ENCODE results near the gene FAM50A. TPM values are rescaled to one million over a fixed set of nuclear protein-coding genes. Genes with fewer than 3 reads are reported as not detected.

FAM50A gene
- polyA plus RNA-seq, 3 donors, result 51.3 to 58.1 (median 55.9) TPM

DNA sequence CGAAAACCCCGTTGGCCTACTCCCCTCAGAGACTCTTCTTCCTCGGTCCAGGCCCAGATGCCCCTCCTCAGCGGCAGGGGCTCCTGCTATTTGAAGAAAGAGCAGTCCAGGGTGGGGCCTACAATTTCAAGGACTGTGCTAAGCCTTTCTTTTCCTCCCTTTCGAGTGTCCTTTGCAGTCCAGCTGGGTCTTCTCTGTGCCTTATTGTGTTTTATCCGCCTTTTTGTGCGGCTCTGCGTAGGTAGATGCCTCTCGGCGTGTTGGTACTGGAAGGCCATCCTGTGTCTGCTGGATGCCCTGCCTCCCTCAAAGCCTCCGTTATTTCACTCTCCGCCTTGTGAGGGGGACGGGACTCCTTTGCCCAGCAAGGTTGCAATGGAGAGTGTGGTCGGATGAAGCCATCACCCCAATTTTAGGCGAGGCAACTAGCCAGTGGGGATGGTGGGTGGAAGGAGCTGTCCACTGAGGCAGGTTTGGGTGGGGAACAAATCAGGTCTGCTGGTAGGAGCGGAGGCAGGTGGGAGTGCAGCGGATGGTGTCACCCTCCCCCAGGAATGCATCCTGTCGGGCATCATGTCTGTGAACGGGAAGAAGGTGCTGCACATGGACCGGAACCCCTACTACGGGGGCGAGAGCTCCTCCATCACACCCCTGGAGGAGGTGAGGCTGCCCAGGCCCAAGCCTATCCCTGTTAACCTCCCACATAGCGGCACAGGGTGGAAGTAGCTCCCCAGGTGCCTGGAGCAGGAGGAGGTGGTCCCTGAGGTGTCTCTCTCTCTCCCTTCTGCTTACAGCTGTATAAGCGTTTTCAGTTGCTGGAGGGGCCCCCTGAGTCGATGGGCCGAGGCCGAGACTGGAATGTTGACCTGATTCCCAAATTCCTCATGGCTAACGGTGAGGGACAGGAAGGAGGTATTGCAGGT, 5.7 kb upstream of the FAM50A start:
- no peak for DNase-seq (ENCODE audit: low read depth in 3 of 3, low spot score in 2 of 3)

DNA sequence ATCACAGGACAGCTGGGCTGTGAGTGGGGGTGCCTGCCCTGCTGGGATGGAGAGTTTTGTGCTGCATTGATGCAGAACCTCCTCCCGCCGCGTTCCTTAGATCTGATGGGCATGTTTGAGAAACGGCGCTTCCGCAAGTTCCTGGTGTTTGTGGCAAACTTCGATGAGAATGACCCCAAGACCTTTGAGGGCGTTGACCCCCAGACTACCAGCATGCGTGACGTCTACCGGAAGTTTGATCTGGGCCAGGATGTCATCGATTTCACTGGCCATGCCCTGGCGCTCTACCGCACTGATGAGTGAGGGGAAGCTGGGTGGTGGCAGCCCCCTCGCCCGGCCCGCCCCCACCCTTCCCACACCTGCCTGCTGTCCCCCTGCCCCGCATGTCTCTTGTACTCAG, 4.1 kb upstream of the FAM50A start:
- DNase-seq (ENCODE audit: low read depth in 3 of 3, low spot score in 2 of 3), result no peak

DNA sequence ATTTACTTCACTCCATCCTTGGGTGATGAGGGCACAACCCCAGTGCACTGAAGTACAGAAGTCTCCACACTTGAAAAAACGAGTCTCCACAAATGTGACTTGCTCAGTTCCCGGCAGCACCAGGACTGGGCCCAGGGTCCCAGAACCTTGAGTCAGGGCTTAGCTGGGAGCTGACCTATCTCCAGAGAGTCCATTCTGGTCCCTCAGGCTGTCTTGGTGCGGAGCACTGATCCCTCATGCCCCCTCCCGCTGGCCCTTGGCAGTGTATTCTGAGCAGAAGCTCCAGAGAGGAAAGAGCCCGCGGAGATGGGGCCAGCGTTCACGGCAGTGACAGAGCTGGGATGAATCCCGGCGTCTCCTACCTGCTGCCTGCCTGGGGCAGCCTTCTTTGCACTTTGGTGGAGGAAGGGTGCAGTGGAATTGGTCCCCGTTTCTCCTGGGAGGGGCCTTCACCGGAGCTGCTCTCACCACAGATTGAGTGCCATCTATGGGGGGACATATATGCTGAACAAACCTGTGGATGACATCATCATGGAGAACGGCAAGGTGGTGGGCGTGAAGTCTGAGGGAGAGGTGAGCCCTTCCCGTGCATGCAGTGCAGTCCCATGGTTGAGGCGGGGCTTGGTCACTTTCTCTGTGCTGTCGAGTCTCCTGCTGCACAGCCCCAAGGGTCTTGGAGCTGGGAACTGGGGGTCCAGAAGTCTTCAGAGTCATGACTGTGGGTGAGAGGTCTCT, 3.2 kb upstream of the FAM50A start:
- DNase-seq (ENCODE audit: low read depth in 3 of 3, low spot score in 2 of 3), result no peak

DNA sequence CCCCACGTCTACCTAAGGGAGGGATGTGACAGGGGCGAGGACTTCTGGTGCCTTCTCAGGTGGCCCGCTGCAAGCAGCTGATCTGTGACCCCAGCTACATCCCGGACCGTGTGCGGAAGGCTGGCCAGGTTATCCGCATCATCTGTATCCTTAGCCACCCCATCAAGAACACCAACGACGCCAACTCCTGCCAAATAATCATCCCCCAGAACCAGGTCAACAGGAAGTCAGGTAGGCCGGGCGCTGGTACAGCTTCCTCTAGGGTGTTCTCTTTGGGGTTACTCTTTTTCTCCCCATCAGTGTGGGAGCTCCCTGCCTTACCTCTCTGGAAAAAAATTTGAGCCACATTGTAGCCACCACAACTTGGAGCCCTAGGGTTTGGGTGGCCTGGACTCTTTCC, 2.4 kb upstream of the FAM50A start:
- DNase-seq (ENCODE audit: low read depth in 3 of 3, low spot score in 2 of 3), result no peak

DNA sequence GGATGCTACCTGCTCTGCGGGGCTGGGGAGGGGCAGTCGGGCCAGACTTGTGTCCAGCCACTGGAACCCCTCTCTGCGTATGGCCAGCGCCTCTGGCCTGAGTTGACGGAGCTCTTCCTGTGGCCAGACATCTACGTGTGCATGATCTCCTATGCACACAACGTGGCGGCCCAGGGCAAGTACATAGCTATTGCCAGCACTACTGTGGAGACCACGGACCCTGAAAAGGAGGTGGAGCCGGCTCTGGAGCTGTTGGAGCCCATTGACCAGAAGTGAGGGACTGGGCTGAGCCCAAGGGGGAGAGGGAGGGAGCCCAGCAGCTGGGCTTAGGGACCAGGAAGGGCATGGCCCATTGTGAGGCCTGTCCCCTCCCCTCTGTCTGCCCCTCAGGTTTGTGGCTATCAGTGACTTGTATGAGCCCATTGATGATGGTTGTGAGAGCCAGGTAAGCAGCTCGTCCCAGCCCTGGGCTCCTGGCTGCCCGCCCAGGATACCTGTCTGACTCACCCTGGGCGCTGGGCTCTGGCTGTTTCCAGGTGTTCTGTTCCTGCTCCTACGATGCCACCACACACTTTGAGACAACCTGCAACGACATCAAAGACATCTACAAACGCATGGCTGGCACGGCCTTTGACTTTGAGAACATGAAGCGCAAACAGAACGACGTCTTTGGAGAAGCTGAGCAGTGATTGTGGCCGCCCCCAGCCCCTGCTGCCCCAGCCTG, 1.8 kb upstream of the FAM50A start:
- DNase-seq (ENCODE audit: low read depth in 3 of 3, low spot score in 2 of 3), result no peak

DNA sequence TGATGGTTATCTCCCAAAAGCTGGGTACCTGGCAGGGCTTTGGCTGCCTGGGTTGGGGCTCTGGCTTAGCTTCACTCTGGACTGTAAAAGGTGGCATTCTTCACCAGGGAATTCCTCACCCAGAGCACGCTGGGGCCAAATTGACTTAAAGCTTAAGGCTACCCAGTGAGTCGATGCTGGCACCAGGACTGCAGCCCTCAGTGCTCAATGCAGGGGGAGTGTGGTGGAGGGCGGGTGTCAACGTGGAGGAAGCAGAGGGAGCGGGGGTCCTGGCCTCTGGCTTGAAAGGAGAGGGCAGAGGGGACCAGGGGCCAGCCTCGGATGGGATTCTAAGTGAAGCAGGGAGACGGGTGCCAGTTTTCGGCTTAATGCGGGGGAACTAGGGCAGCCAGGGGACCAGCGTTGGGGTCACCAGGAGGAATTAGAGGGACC, 446 bp upstream of the FAM50A start:
- DNase-seq (ENCODE audit: low read depth in 3 of 3, low spot score in 2 of 3), result no peak

DNA sequence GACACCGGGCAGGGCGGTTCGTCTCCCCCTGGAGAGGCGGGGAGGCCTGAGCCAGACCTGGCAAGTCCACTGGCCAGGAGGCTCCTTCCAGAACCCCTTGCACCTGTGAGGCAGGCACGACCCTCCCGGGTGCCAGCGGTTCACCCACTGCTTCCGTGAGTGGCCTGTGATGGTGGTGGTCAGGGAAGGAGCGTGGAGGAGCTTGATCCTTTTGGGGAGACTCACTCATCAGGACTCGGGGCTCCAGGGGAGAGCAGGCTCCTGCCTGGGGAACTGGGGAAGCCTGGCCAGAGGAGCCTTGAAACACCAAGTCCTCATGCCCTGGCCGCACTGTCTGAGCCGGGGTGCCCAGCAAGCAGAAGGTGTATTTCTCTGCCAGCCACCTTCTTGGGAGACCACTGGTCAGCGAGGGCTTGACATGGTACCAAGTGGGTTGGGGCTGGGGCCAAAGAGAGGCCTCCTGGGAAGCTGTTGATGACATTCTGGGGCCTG, 860 bp downstream of the FAM50A start:
- no peak for DNase-seq (ENCODE audit: low read depth in 3 of 3, low spot score in 2 of 3)

DNA sequence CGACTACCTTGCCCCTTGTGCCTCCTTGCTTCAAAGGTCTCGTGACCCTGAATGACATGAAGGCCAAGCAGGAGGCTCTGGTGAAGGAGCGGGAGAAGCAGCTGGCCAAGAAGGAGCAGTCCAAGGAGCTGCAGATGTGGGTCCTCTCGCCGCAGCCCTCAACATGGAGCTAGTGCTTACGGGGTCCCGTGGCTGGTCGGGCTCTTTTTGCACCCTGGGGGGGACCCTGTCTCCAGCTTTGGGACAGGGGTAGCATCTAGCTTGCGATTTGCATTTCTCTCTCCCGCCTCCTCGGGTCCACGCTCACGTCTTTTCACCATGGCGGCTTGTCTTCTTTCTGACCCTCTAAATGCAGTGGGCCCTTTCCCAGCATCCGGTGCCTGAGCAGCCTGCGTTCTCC, 1.8 kb downstream of the FAM50A start:
- no peak for DNase-seq (ENCODE audit: low read depth in 3 of 3, low spot score in 2 of 3)

DNA sequence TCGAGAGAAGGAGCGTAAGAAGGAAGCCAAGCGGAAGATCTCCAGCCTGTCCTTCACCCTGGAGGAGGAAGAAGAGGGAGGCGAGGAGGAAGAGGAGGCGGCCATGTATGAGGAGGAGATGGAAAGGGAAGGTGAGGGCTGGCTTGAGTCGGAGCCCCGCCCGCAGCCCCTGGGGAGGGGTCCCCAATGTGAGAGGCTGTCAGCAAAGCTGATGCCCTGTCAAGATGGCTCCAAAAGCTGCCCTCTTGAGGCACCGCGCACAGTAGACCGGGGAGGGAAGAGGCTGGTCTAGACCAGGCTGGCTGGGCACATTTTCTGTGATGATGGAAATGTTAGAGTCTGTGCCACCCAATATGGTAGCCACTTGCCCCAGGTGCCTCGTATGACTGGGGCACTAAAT, 2.5 kb downstream of the FAM50A start:
- DNase-seq (ENCODE audit: low read depth in 3 of 3, low spot score in 2 of 3), result no peak

DNA sequence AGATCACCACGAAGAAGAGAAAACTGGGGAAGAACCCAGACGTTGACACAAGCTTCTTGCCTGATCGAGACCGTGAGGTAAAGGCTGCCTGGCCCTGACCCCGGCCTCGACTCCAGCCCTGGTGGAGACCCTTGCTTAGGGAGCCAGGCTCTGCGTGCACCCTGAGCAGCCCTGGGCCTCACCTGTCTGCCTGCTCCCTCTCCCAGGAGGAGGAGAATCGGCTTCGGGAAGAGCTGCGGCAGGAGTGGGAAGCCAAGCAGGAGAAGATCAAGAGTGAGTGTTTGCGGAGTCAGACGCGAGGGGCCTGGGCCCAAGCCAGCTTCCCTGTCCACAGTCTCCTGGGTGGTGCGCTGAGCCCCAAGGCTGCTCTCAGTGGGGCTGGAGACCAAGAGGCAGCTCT, 4.5 kb downstream of the FAM50A start:
- DNase-seq (ENCODE audit: low read depth in 3 of 3, low spot score in 2 of 3), result no peak

DNA sequence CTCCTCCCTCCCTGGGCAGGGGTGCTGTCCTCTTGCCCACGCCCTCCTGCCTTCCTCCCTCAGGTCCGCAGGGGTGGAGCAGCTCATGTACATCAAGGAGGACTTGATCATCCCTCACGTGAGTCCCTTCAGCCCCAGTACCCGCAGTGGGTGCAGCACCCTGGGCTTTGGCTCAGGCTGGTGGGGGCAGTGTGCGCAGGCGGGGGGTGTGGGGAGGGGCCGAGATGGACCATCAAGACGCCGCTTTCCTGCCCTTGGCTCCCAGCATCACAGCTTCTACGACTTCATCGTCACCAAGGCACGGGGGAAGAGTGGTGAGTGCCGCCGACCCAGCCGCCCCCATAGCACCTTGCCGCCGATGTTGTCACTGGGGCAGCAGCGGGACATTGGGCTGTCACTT, 5.7 kb downstream of the FAM50A start:
- DNase-seq (ENCODE audit: low read depth in 3 of 3, low spot score in 2 of 3), result no peak

DNA sequence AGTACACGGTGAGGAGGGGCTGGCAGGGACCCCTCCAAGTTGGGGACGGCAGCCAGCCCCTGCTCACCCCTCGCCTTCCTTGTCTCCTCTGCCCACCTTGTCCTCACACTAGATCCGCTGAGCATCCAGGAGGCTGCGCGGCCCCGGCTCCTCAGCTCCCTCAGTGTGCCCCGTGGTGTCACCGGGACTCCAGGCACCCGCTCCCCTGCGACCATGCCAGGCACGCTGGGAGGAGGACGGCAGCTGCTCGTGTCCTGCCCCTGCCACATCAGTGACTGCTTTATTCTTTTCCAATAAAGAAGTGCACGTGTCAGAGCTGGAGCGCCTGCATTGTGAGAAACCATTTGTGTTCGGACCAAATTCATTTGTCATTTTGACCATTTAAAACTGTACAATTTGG, 6.4 kb downstream of the FAM50A start:
- DNase-seq (ENCODE audit: low read depth in 3 of 3, low spot score in 2 of 3), result no peak

DNA sequence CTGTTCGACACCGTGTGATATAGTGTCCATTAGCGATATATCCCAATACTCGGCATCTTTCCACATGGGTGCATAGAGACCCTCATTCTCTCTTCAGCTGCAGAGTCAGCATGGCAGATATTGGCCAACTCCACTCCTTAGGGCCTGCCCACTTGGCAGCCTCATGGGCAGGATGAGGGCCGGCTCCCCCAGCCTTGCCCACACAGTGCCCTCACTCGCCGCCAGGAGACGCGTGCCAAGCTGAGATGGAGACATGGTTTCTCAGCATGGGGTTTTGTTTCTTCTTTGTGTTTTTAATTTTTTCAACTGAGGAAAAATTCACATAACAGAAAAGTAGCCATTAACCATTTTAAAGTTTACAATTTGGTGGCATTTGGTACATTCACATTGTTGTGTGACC, 8.9 kb downstream of the FAM50A start:
- no peak for DNase-seq (ENCODE audit: low read depth in 3 of 3, low spot score in 2 of 3)

DNA sequence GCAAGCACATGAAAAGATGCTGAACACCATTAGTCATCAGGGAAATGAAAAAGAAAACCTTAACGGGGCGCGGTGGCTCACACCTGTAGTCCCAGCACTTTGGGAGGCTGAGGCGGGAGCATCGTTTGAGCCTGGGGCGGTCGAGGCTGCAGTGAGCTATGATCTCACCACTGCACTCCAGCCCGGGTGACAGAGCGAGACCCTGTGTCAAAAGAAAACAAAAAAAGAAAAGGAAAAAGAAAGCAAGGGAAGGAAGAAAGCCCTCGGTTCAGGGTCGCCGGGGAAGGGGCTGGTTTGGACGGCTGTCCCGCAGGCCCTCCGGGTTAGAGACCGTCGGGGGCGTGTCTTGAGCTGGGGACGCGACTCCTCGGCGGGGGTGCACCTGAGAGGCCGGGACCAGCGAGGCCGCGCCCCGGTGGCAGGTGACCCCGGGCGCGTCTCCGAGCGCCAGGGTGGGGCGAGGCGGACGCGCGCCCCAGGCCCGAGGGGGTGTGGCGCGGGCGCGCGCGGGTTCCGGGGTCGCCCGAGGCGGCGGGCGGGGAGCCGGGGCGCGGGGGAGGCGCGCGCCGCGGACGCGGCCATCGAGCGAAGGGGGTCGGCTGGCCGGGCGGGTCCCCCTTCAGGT, 13.7 kb downstream of the FAM50A start:
- DNase-seq (ENCODE audit: low read depth in 3 of 3, low spot score in 2 of 3), result no peak

DNA sequence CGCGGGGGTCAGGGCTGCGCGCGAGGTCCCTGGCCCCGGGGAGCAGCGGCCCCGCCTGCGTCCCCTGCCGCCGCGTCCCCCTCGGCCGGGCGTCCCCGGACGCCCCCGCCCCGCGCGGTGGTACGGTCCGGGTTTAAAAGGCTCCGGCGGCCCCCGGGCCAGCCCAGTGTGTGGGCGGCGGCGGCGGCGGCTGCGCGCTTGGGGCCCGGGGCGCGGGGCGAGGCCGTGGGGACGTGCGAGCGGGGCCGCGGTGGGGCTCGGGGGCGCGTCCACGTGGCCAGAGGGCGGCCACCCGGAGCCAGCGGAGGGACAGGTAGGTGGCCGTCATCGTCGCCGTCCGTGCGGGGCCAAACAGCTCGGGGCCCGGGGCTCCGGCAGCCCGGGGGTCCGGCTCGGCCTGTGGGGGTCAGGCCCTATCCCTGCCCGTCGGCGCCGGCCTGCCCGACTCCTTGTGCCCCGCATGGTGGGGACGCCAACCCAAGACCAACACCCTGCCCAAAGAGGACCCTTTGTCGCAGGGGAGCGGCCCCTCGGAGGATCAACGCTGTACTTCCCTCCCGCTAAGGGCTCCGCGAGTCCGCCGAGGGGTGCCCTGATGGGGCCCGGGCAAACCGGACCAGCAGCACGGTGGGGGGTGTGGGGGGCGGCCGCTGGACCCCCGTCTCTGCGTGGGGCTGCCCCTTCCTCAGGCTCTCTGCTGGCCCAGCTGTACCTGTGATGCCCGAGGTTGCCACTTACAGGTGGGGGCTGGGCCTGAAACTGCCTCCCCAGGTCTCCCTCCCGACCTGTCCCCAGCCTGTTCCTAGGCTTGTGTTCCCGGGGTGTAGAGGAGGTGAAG, 14.4 kb downstream of the FAM50A start, which contains the start of gene PLXNA3:
PLXNA3 (plus strand) TSS at position 166 of the 838 bp plus-strand sequence. CDS start 1,903 bp downstream, outside the sequence.
- no peak for DNase-seq (ENCODE audit: low read depth in 3 of 3, low spot score in 2 of 3)

DNA sequence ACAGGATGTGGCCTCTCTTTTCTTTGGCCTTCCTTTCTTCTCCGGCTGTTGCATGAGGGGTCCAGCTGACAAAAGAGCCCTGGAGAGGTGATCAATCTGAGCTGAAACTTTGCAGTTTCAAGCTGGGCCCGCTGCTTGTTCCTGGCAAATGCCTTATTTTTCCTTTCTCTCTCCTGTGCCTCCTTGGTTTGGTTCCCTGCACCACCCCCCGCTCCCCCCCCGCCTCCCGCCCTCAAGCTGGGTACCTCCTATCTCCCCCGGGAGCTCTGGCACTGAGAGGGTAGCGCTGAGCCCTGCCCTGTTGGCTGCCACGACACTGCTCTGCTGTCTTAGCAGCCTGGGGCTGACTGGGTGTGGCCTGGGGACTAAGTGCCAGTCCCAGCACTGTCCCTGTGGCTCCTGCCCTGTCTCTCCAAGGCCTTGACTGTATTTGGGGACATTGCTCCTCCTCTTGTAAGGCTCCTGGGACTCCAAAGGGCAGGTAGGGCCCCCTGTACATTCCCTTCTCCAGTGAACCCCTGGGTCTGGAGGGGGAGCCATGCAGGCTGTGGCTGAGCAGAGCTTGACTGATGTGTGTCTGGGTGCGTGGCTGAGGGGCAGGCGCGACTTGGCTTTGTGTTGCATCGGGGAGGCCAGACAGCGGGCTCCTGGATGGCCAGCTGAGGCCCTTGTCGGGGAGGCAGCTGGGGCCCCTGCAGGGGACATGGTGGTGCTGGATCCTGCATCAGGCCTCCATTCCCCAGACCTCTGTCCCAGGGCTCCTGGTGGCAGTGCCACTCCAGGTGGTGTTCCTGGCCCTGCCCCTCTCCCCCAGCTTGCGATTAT, 15.2 kb downstream of the FAM50A start:
- DNase-seq (ENCODE audit: low read depth in 3 of 3, low spot score in 2 of 3), result no peak

DNA sequence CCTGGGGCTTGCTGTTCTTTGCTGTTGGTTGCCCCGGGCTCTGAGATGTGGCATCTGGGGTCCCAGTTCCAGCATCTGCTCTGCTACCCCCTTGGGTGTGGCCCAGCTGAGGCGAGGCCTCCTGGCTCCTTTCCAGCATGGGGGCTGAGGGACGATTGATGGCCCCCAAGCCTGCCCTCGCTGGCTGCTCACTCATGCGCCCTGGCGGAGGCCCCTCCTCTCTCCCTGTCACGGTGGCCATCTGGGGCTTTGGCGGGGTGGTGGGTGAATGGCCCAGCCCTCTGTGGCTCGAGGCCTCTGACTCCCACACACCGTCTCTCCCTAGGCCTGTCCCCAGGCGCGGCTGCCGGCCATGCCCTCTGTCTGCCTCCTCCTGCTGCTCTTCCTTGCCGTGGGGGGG, 15.9 kb downstream of the FAM50A start:
- DNase-seq (ENCODE audit: low read depth in 3 of 3, low spot score in 2 of 3), result no peak

DNA sequence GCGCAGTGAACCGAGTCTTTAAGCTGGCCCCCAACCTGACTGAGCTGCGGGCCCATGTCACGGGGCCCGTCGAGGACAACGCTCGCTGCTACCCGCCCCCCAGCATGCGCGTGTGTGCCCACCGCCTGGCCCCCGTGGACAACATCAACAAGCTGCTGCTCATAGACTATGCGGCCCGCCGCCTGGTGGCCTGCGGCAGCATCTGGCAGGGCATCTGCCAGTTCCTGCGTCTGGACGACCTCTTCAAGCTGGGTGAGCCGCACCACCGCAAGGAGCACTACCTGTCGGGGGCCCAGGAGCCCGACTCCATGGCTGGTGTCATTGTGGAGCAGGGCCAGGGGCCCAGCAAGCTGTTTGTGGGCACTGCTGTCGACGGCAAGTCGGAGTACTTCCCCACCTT, 16.4 kb downstream of the FAM50A start:
- DNase-seq (ENCODE audit: low read depth in 3 of 3, low spot score in 2 of 3), result no peak

DNA sequence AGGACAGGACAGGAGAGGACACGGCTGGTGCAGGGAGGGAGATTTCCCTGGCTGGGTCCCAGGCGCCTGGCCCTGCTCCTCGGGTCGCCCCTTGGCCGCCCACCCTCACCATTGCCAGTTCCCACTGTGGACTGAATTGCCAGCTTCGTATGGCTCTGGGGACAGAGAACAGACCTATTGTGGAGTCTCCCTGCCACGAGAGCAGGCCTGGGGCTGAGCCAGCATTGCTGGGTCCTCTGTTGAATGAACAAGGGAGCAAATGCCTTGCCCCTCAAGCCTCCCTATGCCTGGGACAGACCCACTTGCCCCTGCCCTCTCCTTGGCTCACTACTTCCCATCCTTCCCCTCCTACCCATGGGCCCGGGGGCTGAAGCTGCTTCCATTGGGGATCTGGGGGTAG, 18.5 kb downstream of the FAM50A start:
- no peak for DNase-seq (ENCODE audit: low read depth in 3 of 3, low spot score in 2 of 3)
